Measurements from ENCODE around the gene PADI3.

- no peak for TF ChIP-seq POLR2A (IDR thresholded peaks at IDR 0.05)
- no peak for TF ChIP-seq CTCF (IDR thresholded peaks at IDR 0.05)
These were observed 2.3 kb downstream of the PADI3 start for GRCh38 chr1:17251246-17251645.

All from heart left ventricle (tissue), 13 donors.